Kidney glomerular epithelial cell (primary cell): ENCODE data around the gene BMP6.
"Not testable (repeated sequence)": the region's sequence is repeated elsewhere in the genome, so short reads cannot be mapped to it uniquely, and the experiment has no call there.

Source experiments
- DNase-seq: peaks from one replicate; lab custom pipeline; 2025; lab: John Stamatoyannopoulos, UW

BMP6 gene

GRCh38 chr6:7886132-7886531 lies 160.2 kb downstream of the BMP6 start:
- DNase-seq = no peak

GRCh38 chr6:7887278-7887991 lies 161.5 kb downstream of the BMP6 start:
- no peak for DNase-seq

GRCh38 chr6:7888587-7889357 lies 162.9 kb downstream of the BMP6 start:
- no peak for DNase-seq

GRCh38 chr6:7891078-7891872 lies 165.4 kb downstream of the BMP6 start:
- DNase-seq = no peak

- not testable (repeated sequence) for DNase-seq
These were observed 166.5 kb downstream of the BMP6 start for GRCh38 chr6:7892367-7892766.

GRCh38 chr6:7893342-7893741 lies 167.4 kb downstream of the BMP6 start:
- no peak for DNase-seq

- DNase-seq = no peak
These were observed 168.6 kb downstream of the BMP6 start for GRCh38 chr6:7894262-7895124.

GRCh38 chr6:7895125-7895423 lies 169.2 kb downstream of the BMP6 start:
- DNase-seq = no peak

GRCh38 chr6:7896465-7896987 lies 170.6 kb downstream of the BMP6 start:
- no peak for DNase-seq

GRCh38 chr6:7897461-7898192 lies 171.7 kb downstream of the BMP6 start:
- DNase-seq = no peak

- DNase-seq = not testable (repeated sequence)
These were observed 172.3 kb downstream of the BMP6 start for GRCh38 chr6:7898193-7898586.

GRCh38 chr6:7899101-7899888 lies 173.4 kb downstream of the BMP6 start:
- no peak for DNase-seq

GRCh38 chr6:7899889-7900213 lies 174.0 kb downstream of the BMP6 start:
- no peak for DNase-seq

- no peak for DNase-seq
These were observed 174.7 kb downstream of the BMP6 start for GRCh38 chr6:7900621-7901020.

GRCh38 chr6:7901056-7901455 lies 175.2 kb downstream of the BMP6 start:
- DNase-seq = no peak

GRCh38 chr6:7901780-7902179 lies 175.9 kb downstream of the BMP6 start:
- no peak for DNase-seq

GRCh38 chr6:7902221-7902620 lies 176.3 kb downstream of the BMP6 start:
- DNase-seq = no peak

GRCh38 chr6:7902867-7903266 lies 177.0 kb downstream of the BMP6 start:
- DNase-seq = no peak

GRCh38 chr6:7903673-7904072 lies 177.8 kb downstream of the BMP6 start:
- DNase-seq = no peak

GRCh38 chr6:7904654-7905319 lies 178.9 kb downstream of the BMP6 start:
- no peak for DNase-seq
